K562 (cell line): ENCODE results near the gene TENT5A. TPM values are rescaled to one million over a fixed set of nuclear protein-coding genes. Genes with fewer than 3 reads are reported as not detected.
A peak's percentile ranks its signal among the peaks of the same experiment; 100 is the strongest.

Source experiments
- ATAC-seq: fragments of 200-7000 bp; cut with Tn5 transposase; 3 replicates; pipeline ENCODE4 v1.9.1; 2020; ENCODE audit warnings: moderate library complexity
- BruUV-seq: library from RNA; stranded (reverse); fragments of 400-500 nt; replicated peaks from 2 replicates; lab custom pipeline; 2021; lab: Mats Ljungman, UMichigan
- CTCF ChIA-PET: fragments of 300-600 bp; formaldehyde crosslinking; extraction: SDS; loops from one replicate; lab custom pipeline; 2021; ENCODE audit warnings: low intra/inter-chr PET ratio; lab: Yijun Ruan, JAX
- POLR2A ChIA-PET: fragments of 300-600, 350-650 bp; sonication (Branson Sonifier 250); formaldehyde crosslinking; extraction: SDS; loops from one replicate; lab custom pipeline; 2021; ENCODE audit warnings: antibody characterized with exemption, inconsistent platforms; lab: Yijun Ruan, JAX
- DNase-seq, 4 experiments: peaks; one replicate each; pipeline versions ENCODE4 v3.0.0 to v3.0.0-alpha.2; 2011 to 2018; ENCODE audit warnings: low spot score in 3 of 4, mixed read lengths in 3 of 4; ENCODE audit errors: extremely low read depth in 1 of 4
- FAIRE-seq: peaks from 2 replicates; lab custom pipeline; 2011; peaks lifted over from hg19 to GRCh38; lab: Jason Lieb, UNC
- H2AFZ ChIP-seq: 2 replicates; pipeline ENCODE4 v1.6.0; 2011; ENCODE audit warnings: low read depth, low read length, control low read depth, inconsistent platforms
- H3K27ac ChIP-seq: fragments of 200-600 bp; 3 replicates; pipeline ENCODE4 v1.8.0; 2011; ENCODE audit warnings: low read depth, mild to moderate bottlenecking, control low read depth, inconsistent platforms, low read length, moderate library complexity, mixed read lengths; ENCODE audit errors: extremely low read depth
- H3K27me3 ChIP-seq, 2 experiments: fragments of 300-600 bp in 1 of 2; 2 replicates in 1 of 2; 3 replicates in 1 of 2; pipeline versions ENCODE4 v1.6.0 to v1.8.0; 2011; ENCODE audit warnings: inconsistent platforms in 2 of 2, low read length in 2 of 2, mild to moderate bottlenecking in 1 of 2, mixed read lengths in 1 of 2, moderate library complexity in 1 of 2; ENCODE audit not compliant: control insufficient read depth in 2 of 2, insufficient read depth in 2 of 2
- H3K36me3 ChIP-seq: fragments of 300-600 bp; 3 replicates; pipeline ENCODE4 v1.8.0; 2011; ENCODE audit warnings: mild to moderate bottlenecking, low read length, inconsistent platforms; ENCODE audit not compliant: control insufficient read depth, insufficient read depth
- H3K4me1 ChIP-seq, 2 experiments: fragments of 200-600 bp in 1 of 2; replicated peaks in 1 of 2; 2 replicates in 1 of 2; 3 replicates in 1 of 2; pipeline versions ENCODE4 v1.5.1 to v1.8.0; 2011; ENCODE audit warnings: inconsistent platforms in 2 of 2, low read length in 2 of 2, mild to moderate bottlenecking in 1 of 2, mixed read lengths in 1 of 2, moderate library complexity in 1 of 2; ENCODE audit not compliant: control insufficient read depth in 2 of 2, insufficient read depth in 2 of 2
- H3K4me2 ChIP-seq: 2 replicates; pipeline ENCODE4 v1.6.1; 2011; ENCODE audit warnings: low read length, control low read depth, inconsistent platforms, mixed read lengths; ENCODE audit not compliant: insufficient read depth
- H3K4me3 ChIP-seq: fragments of 200-600 bp; sonication (generic), shearing (Covaris generic); 2 replicates; pipeline ENCODE4 v1.5.1; 2016; ENCODE audit warnings: control low read depth, inconsistent platforms
- H3K79me2 ChIP-seq: fragments of 200-600 bp; 3 replicates; pipeline ENCODE4 v1.8.0; 2011; ENCODE audit warnings: low read length, inconsistent platforms; ENCODE audit not compliant: control insufficient read depth, insufficient read depth
- H3K9ac ChIP-seq, 2 experiments: 2 replicates each; pipeline versions ENCODE4 v1.6.0 to v1.6.1; 2011; ENCODE audit warnings: low read depth in 2 of 2, low read length in 2 of 2, control low read depth in 1 of 2, inconsistent platforms in 1 of 2, mild to moderate bottlenecking in 1 of 2, mixed read lengths in 1 of 2; ENCODE audit not compliant: insufficient read depth in 1 of 2
- H3K9me1 ChIP-seq: one replicate; pipeline ENCODE4 v1.6.0; 2011; ENCODE audit warnings: inconsistent platforms, mild to moderate bottlenecking, low read length, moderate library complexity; ENCODE audit not compliant: control insufficient read depth, insufficient read depth
- H3K9me3 ChIP-seq: replicated peaks from 2 replicates; pipeline ENCODE4 v1.5.1; 2011; ENCODE audit warnings: low read depth, low read length, inconsistent platforms; ENCODE audit not compliant: control insufficient read depth, insufficient read depth
- H4K20me1 ChIP-seq: replicated peaks from 2 replicates; pipeline ENCODE4 v1.6.1; 2011; ENCODE audit warnings: low read length, inconsistent platforms, mixed read lengths; ENCODE audit not compliant: control insufficient read depth, insufficient read depth
- CEBPB ChIP-seq: fragments of 450-650 bp; IDR thresholded peaks from 2 replicates; pipeline ENCODE4 v1.6.1; 2016; ENCODE audit warnings: missing genetic modification characterization, missing compliant biosample characterization
- CREB3 ChIP-seq: fragments of 450-650 bp; conservative IDR thresholded peaks from 2 replicates; pipeline ENCODE4 v1.6.1; 2016; ENCODE audit warnings: missing genetic modification characterization, low read depth, mild to moderate bottlenecking, missing compliant biosample characterization, moderate library complexity
- HNRNPK ChIP-seq: fragments of 200-400 bp; formaldehyde crosslinking; IDR thresholded peaks from one replicate; pipeline ENCODE4 v1.6.1; 2018; ENCODE audit warnings: mild to moderate bottlenecking, low read depth, low read length; ENCODE audit not compliant: poor library complexity, severe bottlenecking
- KDM5B ChIP-seq: fragments of 200-600 bp; sonication (generic); IDR thresholded peaks from 2 replicates; pipeline ENCODE4 v1.6.1; 2012; ENCODE audit warnings: low read depth, mild to moderate bottlenecking, moderate library complexity, low read length, control low read depth, inconsistent platforms; ENCODE audit not compliant: insufficient replicate concordance
- NKRF ChIP-seq: fragments of 450-650 bp; IDR thresholded peaks from 2 replicates; pipeline ENCODE4 v1.6.1; 2016; ENCODE audit warnings: borderline replicate concordance
- PCBP2 ChIP-seq: fragments of 200-400 bp; formaldehyde crosslinking; IDR thresholded peaks from 2 replicates; pipeline ENCODE4 v1.6.1; 2018; ENCODE audit warnings: low read length, low read depth, mild to moderate bottlenecking, moderate library complexity; ENCODE audit not compliant: poor library complexity, severe bottlenecking
- USF2 ChIP-seq: sonication (generic); formaldehyde crosslinking; IDR thresholded peaks from 2 replicates; pipeline ENCODE4 v1.5.0; 2020; ENCODE audit warnings: missing genetic modification reagents
- ZNF184 ChIP-seq: sonication (generic); formaldehyde crosslinking; IDR thresholded peaks from 2 replicates; pipeline ENCODE4 v1.5.0; 2020; ENCODE audit warnings: missing genetic modification reagents
- in situ Hi-C: fragments of 300-500 bp; cut with MboI; formaldehyde crosslinking; loops from 4 replicates; pipeline ENCODE4 v1.15.0; 2018; ENCODE audit warnings: inconsistent platforms, mixed read lengths
- intact Hi-C: fragments of 100-400 bp; cut with micrococcal nuclease; formaldehyde crosslinking; loops from 2 replicates; pipeline ENCODE4 v1.14.2; 2022
- polyA plus RNA-seq, 8 experiments: library from polyadenylated mRNA; depleted of rRNA in 4 of 8; stranded (reverse) in 5 of 8; unstranded in 3 of 8; fragments of >200 nt; fragmentation: Nextera tagmentation in 2 of 8; fragmentation: Illumina TruSeq in 1 of 8; extraction: Ambion mirVana in 2 of 8; extraction: Trizol in 1 of 8; gene quantifications; 2 replicates each; pipeline versions ENCODE4 v1.2.1 to v1.2.3, GENCODE V29; 2011 to 2014; ENCODE audit warnings: inconsistent platforms in 1 of 8, missing spikeins in 1 of 8
- total RNA-seq, 7 experiments: library from RNA; depleted of rRNA in 6 of 7; stranded (reverse); fragments of >200 nt in 6 of 7; fragmentation: Illumina TruSeq in 2 of 7; extraction: Trizol in 2 of 7; gene quantifications; 2 replicates each; pipeline versions ENCODE4 v1.2.1 to v1.2.3, GENCODE V29; 2011 to 2021; ENCODE audit warnings: low replicate concordance in 1 of 7

Gene TENT5A
- total and polyA plus RNA-seq, 9 of the 15 experiments (the other 6 are each of a cell fraction or from before 2014, with no cell fraction given) = 0.77 to 2.3 (median 1.3) TPM

GRCh38 chr6:81704700-81705099 lies 47.8 kb downstream of the TENT5A start:
- no peak for ATAC-seq
- TF ChIP-seq USF2 (CRISPR knock-in tag) (no peak), KDM5B (no peak), CREB3 (tag) (no peak), ZNF184 (no peak), CEBPB (tag) (no peak), PCBP2 (peak; percentile 80), NKRF (no peak), HNRNPK (peak; percentile 39)
- no peaks in the 10 kb centered on the region for H3K79me2 ChIP-seq
- no peak overlapping the region for H3K4me3 ChIP-seq
- no peak for FAIRE-seq
- no peaks in the 10 kb centered on the region for H3K27me3 ChIP-seq
- H2AFZ ChIP-seq = no peak overlapping the region
- 0 out of 2 replicates have a peak, but pooled peaks cover 2% of the 10 kb centered on the region for H3K9me3 ChIP-seq
- POLR2A ChIA-PET = no interaction called here
- no peak overlapping the region for H3K4me2 ChIP-seq
- no TSS peak for BruUV-seq
- intact Hi-C loops (no loop called here), in situ Hi-C loops (no loop called here)
- CTCF ChIA-PET = no interaction called here
- H3K36me3 ChIP-seq = no peaks in the 10 kb centered on the region
- H3K4me1 ChIP-seq = no peaks in the 10 kb centered on the region
- H3K27ac ChIP-seq = no peak overlapping the region
- H4K20me1 ChIP-seq = no peaks in the 10 kb centered on the region
- no peaks in the 10 kb centered on the region for H3K9me1 ChIP-seq
- no peak for DNase-seq
- H3K9ac ChIP-seq = no peak overlapping the region
